HepG2 (cell line): ENCODE results near the gene ATN1. TPM values are rescaled to one million over a fixed set of nuclear protein-coding genes. Genes with fewer than 3 reads are reported as not detected.

ENCODE experiments used
- EHMT2 ChIP-seq: fragments of 200-600 bp; sonication (generic); IDR thresholded peaks from 2 replicates; pipeline ENCODE4 v1.7.0; 2017; ENCODE audit warnings: antibody characterized with exemption, low read depth, low read length, borderline replicate concordance
- PCBP2 ChIP-seq: fragments of 200-400 bp; formaldehyde crosslinking; optimal IDR thresholded peaks from 2 replicates; pipeline ENCODE3; 2018; ENCODE audit warnings: low read length, low read depth; ENCODE audit not compliant: poor library complexity, severe bottlenecking
- PRMT3 ChIP-seq: sonication (generic); formaldehyde crosslinking; IDR thresholded peaks from 2 replicates; pipeline ENCODE4 v1.8.1; 2022; ENCODE audit warnings: low read depth, mild to moderate bottlenecking, moderate library complexity, missing genetic modification reagents, borderline replicate concordance
- RBFOX2 ChIP-seq: fragments of 200-400 bp; formaldehyde crosslinking; IDR thresholded peaks from 2 replicates; pipeline ENCODE4 v1.6.1; 2017; ENCODE audit warnings: low read depth, mild to moderate bottlenecking, low read length
- TSC22D2 ChIP-seq: sonication (generic); formaldehyde crosslinking; IDR thresholded peaks from 2 replicates; pipeline ENCODE4 v1.5.1; 2020; ENCODE audit warnings: missing genetic modification reagents, mild to moderate bottlenecking, borderline replicate concordance
- YEATS4 ChIP-seq: sonication (generic); formaldehyde crosslinking; IDR thresholded peaks from 2 replicates; pipeline ENCODE4 v1.4.0; 2020; ENCODE audit warnings: missing genetic modification reagents, borderline replicate concordance
- ZBTB20 ChIP-seq: sonication (generic); formaldehyde crosslinking; IDR thresholded peaks from 2 replicates; pipeline ENCODE4 v1.8.1; 2023; ENCODE audit warnings: missing genetic modification reagents, low read depth, mild to moderate bottlenecking, borderline replicate concordance
- ZNF598 ChIP-seq: sonication (generic); formaldehyde crosslinking; IDR thresholded peaks from 2 replicates; pipeline ENCODE4 v1.5.1; 2020; ENCODE audit warnings: mild to moderate bottlenecking, missing genetic modification reagents, borderline replicate concordance
- polyA plus RNA-seq, 8 experiments: library from polyadenylated mRNA; depleted of rRNA in 3 of 8; stranded (reverse) in 7 of 8; unstranded in 1 of 8; fragments of >200 nt; fragmentation: Illumina TruSeq in 4 of 8; extraction: Trizol in 4 of 8; gene quantifications; 2 replicates each; pipeline versions ENCODE4 v1.2.1 to v1.2.3, GENCODE V29; 2011 to 2016; ENCODE audit warnings: low read depth in 4 of 8, missing spikeins in 1 of 8, mixed read lengths in 1 of 8; ENCODE audit not compliant: insufficient read depth in 1 of 8
- total RNA-seq, 5 experiments: library from RNA; depleted of rRNA; stranded (reverse); fragments of >200 nt; fragmentation: Illumina TruSeq; extraction: Trizol; gene quantifications; 2 replicates each; pipeline ENCODE4 v1.2.3, GENCODE V29; 2016; ENCODE audit warnings: low read depth in 1 of 5
- TF ChIP-seq, protein P1 (sequence below): sonication (generic); formaldehyde crosslinking; IDR thresholded peaks from 2 replicates; pipeline ENCODE4 v1.8.1; 2022; ENCODE audit warnings: low read depth, mild to moderate bottlenecking, missing genetic modification reagents
- TF ChIP-seq, protein P2 (sequence below): sonication (generic); formaldehyde crosslinking; IDR thresholded peaks from 2 replicates; pipeline ENCODE4 v1.5.1; 2020; ENCODE audit warnings: missing genetic modification reagents, mild to moderate bottlenecking, borderline replicate concordance
- TF ChIP-seq, protein P3 (sequence below): sonication (generic); formaldehyde crosslinking; IDR thresholded peaks from 2 replicates; pipeline ENCODE4 v1.4.0; 2020; ENCODE audit warnings: mild to moderate bottlenecking, low read depth, missing genetic modification reagents
- TF ChIP-seq, protein P4 (sequence below): sonication (generic); formaldehyde crosslinking; IDR thresholded peaks from 2 replicates; pipeline ENCODE4 v1.4.0; 2020; ENCODE audit warnings: missing genetic modification reagents, mild to moderate bottlenecking, borderline replicate concordance

ATN1 gene
- total and polyA plus RNA-seq, 2 of the 13 experiments (the other 11 are each of a cell fraction or from before 2014, with no cell fraction given) = 2.1 to 8.6 TPM

DNA sequence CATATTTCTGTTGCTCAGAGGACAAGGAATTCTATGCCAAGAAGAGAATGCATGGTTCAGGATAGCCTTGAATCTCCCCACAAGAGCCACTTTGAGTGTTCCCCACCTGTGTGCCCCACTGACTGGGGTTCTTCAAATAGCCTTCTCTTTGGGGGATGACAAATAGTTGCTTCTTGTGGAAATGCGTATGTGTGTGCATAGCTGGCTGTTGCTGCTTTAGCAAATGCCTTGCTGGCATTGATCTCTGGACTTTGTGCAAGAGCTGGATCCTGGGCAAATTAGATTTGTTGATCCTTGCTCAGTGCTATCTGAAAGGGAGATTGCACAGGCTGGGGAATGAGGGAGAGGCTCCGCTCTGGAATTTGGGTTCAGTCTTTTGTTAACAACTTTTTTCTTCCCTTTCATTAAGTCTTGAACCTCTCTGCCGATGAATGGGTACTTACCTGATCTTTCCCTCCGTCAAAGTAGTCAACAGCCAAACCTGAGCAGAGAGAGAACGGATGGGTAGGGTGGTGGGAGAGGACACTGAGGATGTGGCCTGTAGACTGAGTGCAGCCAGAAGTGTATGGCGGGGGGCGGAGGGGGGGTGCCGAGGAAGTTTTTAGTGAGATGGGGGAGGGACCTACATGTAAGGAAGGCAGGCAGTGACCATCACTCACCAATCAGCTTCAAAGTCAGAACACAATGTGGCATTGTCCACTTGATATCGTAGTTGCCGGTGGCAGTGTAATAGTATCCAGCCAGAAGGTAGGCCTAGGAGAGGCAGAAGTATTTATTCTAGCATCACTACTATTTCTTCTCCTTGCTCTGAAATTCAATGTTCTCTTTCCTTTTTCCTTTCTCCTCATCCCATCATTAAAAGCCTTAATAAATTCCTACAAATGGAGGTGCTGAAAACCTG, 53.6 kb downstream of the ATN1 start (continued):
- TF ChIP-seq, protein P1, sequence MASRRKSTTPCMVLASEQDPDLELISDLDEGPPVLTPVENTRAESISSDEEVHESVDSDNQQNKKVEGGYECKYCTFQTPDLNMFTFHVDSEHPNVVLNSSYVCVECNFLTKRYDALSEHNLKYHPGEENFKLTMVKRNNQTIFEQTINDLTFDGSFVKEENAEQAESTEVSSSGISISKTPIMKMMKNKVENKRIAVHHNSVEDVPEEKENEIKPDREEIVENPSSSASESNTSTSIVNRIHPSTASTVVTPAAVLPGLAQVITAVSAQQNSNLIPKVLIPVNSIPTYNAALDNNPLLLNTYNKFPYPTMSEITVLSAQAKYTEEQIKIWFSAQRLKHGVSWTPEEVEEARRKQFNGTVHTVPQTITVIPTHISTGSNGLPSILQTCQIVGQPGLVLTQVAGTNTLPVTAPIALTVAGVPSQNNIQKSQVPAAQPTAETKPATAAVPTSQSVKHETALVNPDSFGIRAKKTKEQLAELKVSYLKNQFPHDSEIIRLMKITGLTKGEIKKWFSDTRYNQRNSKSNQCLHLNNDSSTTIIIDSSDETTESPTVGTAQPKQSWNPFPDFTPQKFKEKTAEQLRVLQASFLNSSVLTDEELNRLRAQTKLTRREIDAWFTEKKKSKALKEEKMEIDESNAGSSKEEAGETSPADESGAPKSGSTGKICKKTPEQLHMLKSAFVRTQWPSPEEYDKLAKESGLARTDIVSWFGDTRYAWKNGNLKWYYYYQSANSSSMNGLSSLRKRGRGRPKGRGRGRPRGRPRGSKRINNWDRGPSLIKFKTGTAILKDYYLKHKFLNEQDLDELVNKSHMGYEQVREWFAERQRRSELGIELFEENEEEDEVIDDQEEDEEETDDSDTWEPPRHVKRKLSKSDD (CRISPR knock-in tag) = 0 out of 2 replicates have a peak, but pooled peaks have one; percentile 65
- TF ChIP-seq ZNF598 (CRISPR knock-in tag) (no peak), EHMT2 (no peak), RBFOX2 (peak; percentile 52; the same call in 1 of the 2 replicates), ZBTB20 (CRISPR knock-in tag) (no peak), PCBP2 (no peak), TSC22D2 (no peak), PRMT3 (CRISPR knock-in tag) (no peak), YEATS4 (peak; percentile 61; the same call in 1 of the 2 replicates)
- TF ChIP-seq, protein P2, sequence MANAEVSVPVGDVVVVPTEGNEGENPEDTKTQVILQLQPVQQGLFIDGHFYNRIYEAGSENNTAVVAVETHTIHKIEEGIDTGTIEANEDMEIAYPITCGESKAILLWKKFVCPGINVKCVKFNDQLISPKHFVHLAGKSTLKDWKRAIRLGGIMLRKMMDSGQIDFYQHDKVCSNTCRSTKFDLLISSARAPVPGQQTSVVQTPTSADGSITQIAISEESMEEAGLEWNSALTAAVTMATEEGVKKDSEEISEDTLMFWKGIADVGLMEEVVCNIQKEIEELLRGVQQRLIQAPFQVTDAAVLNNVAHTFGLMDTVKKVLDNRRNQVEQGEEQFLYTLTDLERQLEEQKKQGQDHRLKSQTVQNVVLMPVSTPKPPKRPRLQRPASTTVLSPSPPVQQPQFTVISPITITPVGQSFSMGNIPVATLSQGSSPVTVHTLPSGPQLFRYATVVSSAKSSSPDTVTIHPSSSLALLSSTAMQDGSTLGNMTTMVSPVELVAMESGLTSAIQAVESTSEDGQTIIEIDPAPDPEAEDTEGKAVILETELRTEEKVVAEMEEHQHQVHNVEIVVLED (CRISPR knock-in tag) = no peak; the same call in 1 of the 2 replicates
- TF ChIP-seq, protein P3, sequence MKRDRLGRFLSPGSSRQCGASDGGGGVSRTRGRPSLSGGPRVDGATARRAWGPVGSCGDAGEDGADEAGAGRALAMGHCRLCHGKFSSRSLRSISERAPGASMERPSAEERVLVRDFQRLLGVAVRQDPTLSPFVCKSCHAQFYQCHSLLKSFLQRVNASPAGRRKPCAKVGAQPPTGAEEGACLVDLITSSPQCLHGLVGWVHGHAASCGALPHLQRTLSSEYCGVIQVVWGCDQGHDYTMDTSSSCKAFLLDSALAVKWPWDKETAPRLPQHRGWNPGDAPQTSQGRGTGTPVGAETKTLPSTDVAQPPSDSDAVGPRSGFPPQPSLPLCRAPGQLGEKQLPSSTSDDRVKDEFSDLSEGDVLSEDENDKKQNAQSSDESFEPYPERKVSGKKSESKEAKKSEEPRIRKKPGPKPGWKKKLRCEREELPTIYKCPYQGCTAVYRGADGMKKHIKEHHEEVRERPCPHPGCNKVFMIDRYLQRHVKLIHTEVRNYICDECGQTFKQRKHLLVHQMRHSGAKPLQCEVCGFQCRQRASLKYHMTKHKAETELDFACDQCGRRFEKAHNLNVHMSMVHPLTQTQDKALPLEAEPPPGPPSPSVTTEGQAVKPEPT (CRISPR knock-in tag) = no peak
- TF ChIP-seq, protein P4, sequence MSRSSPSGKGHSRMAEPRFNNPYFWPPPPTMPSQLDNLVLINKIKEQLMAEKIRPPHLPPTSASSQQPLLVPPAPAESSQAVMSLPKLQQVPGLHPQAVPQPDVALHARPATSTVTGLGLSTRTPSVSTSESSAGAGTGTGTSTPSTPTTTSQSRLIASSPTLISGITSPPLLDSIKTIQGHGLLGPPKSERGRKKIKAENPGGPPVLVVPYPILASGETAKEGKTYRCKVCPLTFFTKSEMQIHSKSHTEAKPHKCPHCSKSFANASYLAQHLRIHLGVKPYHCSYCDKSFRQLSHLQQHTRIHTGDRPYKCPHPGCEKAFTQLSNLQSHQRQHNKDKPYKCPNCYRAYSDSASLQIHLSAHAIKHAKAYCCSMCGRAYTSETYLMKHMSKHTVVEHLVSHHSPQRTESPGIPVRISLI = peak; percentile 55; the same call in 1 of the 2 replicates
